Nucleus accumbens (tissue), 56 donors: ENCODE results near the gene UBE2E2.
"Not testable (repeated sequence)": the region's sequence is repeated elsewhere in the genome, so short reads cannot be mapped to it uniquely, and the experiment has no call there.

Experiments used
- DNase-seq, 56 donors: peaks; one replicate each; lab custom pipeline; 2025; lab: John Stamatoyannopoulos, UW

UBE2E2 gene

GRCh38 chr3:23595851-23596250 lies 392.7 kb downstream of the UBE2E2 start:
- no peak for DNase-seq

- DNase-seq: no peak
Observed at GRCh38 chr3:23600167-23600871, 397.2 kb downstream of the UBE2E2 start.

GRCh38 chr3:23601091-23601822 lies 398.1 kb downstream of the UBE2E2 start:
- no peak for DNase-seq

- DNase-seq: no peak
Observed at GRCh38 chr3:23602971-23603370, 399.8 kb downstream of the UBE2E2 start.

DNA sequence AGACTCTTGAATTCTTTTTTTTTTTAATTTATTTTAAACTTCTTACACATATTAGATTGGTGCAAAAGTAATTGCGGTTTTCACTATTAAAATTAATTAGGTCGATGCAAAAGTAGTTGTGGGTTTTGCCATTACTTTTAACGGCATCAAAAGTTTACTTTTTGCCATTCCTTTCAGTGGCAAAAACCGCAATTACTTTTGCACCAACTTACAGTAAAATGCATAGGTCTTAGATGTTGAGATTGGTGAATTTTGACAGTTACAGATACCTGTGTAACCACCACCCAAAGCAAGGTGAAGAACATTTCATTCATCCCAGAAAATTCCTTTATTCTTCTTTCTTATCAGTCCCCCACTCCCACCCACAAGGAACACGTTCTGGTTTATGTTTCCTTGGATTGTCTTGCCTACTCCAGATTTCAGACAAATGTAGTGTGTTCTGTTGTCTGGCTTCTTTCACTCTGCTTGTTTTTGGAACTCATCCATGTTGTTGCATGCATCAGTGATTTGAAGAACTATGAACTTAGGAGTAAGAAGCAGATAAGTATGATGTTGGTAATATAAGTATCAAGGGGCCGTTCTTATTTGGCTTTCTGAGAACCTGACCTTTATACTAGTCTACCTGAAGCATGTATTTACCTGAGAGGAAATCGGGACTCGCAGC lies 404.2 kb downstream of the UBE2E2 start:
- DNase-seq: no peak

DNA sequence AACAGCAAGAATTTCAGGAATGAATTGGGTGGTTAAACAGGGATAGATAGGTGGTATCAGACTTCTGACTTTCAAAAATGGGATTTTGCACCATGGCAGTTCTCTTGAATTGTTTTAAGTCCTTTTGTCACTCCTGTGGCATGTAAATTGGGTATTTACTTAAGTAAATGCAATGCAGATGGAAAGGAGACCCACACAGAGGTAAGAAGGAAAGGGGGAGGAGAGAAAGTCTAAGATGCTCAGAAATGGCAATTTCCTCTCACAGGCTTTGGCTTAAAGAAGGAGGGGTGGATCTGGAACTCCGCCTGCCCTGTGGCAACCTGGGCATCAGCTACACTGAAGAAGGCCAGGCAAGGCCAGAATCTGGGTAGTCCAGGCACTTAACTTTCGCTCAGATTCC lies 405.5 kb downstream of the UBE2E2 start:
- no peak for DNase-seq

- DNase-seq: peak in 53 of 56 donors; percentile 15 to 89 (median 65)
Observed at GRCh38 chr3:23611737-23612295, 408.7 kb downstream of the UBE2E2 start.

GRCh38 chr3:23612296-23612891 lies 409.3 kb downstream of the UBE2E2 start:
- DNase-seq: peak in 5 of 56 donors; percentile 33 to 56 (median 52)

GRCh38 chr3:23615068-23615467 lies 411.9 kb downstream of the UBE2E2 start:
- DNase-seq: no peak

DNA sequence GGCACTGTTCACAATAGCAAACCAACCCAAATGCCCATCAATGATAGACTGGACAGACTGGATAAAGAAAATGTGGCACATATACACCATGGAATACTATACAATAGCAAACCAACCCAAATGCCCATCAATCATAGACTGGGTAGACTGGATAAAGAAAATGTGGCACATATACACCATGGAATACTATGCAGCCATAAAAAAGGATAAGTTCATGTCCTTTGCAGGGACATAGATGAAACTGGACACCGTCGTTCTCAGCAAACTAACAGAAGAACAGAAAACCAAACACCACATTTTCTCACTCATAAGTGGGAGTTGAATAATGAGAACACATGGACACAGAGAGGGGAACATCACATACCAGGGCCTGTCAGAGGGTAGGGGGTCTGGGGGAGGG lies 415.3 kb downstream of the UBE2E2 start:
- not testable (repeated sequence) for DNase-seq

- DNase-seq: no peak
Observed at GRCh38 chr3:23619705-23620637, 416.8 kb downstream of the UBE2E2 start.

DNA sequence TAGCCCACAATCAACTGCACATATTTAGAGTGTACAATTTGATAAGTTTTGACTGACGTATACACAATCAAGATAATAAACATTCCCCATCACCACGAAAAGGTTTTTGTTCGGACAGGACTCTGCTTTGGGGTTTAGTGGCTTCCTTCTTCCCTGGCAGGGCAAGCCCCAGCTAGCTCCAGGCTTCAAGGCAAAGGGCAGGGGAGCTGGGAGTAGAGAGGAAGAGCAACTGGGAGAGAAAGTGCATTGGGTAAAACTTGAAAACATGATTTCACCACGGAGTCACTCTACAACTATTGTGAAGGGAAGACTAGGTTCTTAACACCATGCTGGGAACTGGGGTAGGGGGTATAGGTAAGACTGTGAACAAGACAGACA lies 417.5 kb downstream of the UBE2E2 start:
- no peak for DNase-seq

GRCh38 chr3:23623844-23624243 lies 420.7 kb downstream of the UBE2E2 start:
- no peak for DNase-seq

DNA sequence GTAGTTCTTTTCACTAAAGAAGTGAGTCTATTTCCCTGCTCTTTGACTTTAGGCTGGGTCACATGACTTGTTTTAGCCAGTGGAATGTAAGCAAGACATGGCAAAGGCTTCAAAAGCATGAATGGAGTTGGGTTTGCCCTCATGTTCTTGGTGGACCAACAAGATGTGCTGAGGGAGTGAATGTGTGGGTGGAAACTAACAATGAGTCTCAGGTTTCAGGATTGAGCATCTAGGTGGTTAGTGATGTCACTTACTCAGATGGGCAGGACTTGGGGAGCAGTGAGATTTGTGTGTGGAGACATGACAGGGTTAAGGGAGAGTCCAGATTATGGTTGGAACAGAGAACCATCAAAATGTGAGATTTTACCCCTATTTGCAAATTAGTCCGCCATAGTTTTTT lies 421.2 kb downstream of the UBE2E2 start:
- no peak for DNase-seq

GRCh38 chr3:23626442-23626841 lies 423.3 kb downstream of the UBE2E2 start:
- no peak for DNase-seq

DNA sequence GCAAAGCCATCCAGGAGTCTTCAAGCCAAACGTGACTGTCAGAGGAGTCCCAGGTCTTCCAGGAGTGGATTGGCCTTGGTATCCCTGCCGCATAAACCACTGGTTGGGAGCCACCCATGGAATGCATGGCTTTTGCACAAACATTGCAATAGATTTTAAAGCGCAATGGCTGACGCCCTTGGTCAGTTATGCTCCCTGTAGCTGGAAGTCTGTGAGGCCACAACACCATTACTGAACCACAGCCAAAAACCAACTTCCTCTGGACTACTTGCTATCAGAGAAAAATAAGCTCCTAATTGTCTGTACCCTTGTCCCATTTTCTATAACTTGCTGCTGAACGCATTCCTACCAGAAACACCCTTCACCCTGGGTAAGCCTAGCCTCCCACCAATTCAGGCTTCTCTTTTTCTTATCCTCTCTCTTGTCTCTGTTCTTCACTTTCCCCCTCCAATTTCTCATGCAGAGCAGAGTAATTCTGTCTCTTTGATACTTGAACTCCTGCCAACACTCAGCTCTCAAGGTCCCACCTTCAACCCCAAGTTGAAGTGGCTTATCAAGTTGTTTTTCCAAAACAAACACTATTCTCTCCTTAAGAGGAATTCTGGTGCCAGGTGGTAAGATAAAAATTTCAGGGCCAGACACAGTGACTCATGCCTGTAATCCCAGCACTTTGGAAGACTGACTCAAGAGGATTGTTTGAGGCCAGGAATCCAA lies 426.2 kb downstream of the UBE2E2 start:
- DNase-seq: no peak

DNA sequence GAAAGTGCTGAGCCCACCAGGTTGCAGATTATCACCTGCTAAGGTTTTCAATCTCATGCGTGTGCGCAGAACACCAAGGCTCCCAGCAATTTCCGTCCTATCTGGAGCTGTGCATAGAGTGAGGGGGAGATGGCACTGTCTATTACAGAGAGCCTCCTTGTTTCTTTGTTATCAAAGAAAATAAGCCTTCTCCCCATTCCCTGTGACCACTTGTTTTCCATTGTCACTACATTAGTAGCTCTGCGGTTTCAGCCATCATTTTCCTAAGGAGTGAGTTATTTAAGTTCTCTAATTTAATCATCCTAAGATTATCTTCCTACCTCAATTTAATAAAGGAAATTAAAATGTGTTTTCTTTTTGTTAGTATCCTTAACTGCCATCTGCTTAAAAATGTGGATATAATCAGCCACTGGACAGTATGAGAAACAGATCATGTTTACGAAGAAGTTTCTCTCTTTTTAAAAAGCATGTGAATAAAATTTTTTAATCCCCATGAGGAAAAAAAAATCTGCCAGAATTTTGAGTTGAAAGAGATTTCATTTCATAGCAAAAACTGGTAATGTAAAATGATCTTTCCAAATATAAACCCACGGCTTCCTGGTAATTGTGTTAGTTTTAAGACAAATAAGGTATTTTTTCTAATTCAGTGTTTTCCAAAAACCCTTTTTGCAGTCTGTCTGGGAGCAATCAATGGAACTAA lies 430.3 kb downstream of the UBE2E2 start:
- peak in 1 of 56 donors; percentile 12 for DNase-seq

DNA sequence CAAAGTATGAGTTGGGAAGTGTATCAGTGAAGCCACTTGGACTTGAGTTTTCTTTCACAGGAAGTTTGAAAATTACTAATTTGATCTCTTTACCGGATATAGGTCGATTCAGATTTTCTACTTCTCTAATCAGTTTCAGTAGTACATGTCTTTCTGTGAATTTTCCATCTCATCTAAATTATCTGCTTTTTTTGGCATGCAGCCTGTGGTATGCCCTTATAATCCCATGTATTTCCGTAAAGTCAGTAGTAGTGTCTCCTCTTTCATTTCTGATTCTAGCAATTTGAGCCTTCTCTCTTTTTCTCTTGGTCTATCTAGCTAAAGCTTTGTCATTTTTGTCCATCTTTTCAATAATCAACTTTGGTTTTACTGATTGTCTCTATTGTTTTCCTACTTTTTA lies 434.2 kb downstream of the UBE2E2 start:
- DNase-seq: no peak
